Measurements from ENCODE around the gene TPGS2. TPM values are rescaled to one million over a fixed set of nuclear protein-coding genes. Genes with fewer than 3 reads are reported as not detected.
A peak's percentile ranks its signal among the peaks of the same experiment; 100 is the strongest.

The TPGS2 gene
- total RNA-seq, 1 donor from 2014 or later, result 77.1 TPM

- no peak for FAIRE-seq
Measured at GRCh38 chr18:36758623-36759022, 70.2 kb downstream of the TPGS2 start.

GRCh38 chr18:36757991-36758390, 70.8 kb downstream of the TPGS2 start:
- FAIRE-seq, result no peak
- no peak for DNase-seq (ENCODE audit: low read depth)
- TF ChIP-seq CTCF (IDR thresholded peaks at IDR 0.05; ENCODE audit: insufficient read depth, low read length, severe bottlenecking), result no peak
- H3K4me3 ChIP-seq (ENCODE audit: low read depth, low read length), result no peak overlapping the region
- H3K27me3 ChIP-seq (ENCODE audit: control insufficient read depth, insufficient read depth, low read length), result no peaks in the 10 kb centered on the region
- H3K36me3 ChIP-seq (ENCODE audit: control insufficient read depth, insufficient read depth, low read length), result peaks cover 4% of the 10 kb centered on the region

More at GRCh38 chr18:36758623-36759022, 70.2 kb downstream of the TPGS2 start:
- Histone ChIP-seq H3K27me3 (ENCODE audit: control insufficient read depth, insufficient read depth, low read length) (no peaks in the 10 kb centered on the region), H3K36me3 (ENCODE audit: control insufficient read depth, insufficient read depth, low read length) (peaks cover 4% of the 10 kb centered on the region), H3K4me3 (ENCODE audit: low read depth, low read length) (no peak overlapping the region)
- TF ChIP-seq CTCF (IDR thresholded peaks at IDR 0.05; ENCODE audit: insufficient read depth, low read length, severe bottlenecking), result no peak
- no peak for DNase-seq (ENCODE audit: low read depth)

- no peaks in the 10 kb centered on the region for H3K27me3 ChIP-seq (ENCODE audit: control insufficient read depth, insufficient read depth, low read length)
- DNase-seq (ENCODE audit: low read depth), result peak; percentile 66
- H3K4me3 ChIP-seq (ENCODE audit: low read depth, low read length), result no peak overlapping the region
- TF ChIP-seq CTCF (IDR thresholded peaks at IDR 0.05; ENCODE audit: insufficient read depth, low read length, severe bottlenecking), result peak; percentile 61
- FAIRE-seq, result no peak
- H3K36me3 ChIP-seq (ENCODE audit: control insufficient read depth, insufficient read depth, low read length), result peaks cover 4% of the 10 kb centered on the region
Measured at GRCh38 chr18:36757081-36757480, 71.7 kb downstream of the TPGS2 start.

GRCh38 chr18:36756242-36756641, 72.6 kb downstream of the TPGS2 start:
- peak; percentile 84 for FAIRE-seq
- no peaks in the 10 kb centered on the region for H3K36me3 ChIP-seq (ENCODE audit: control insufficient read depth, insufficient read depth, low read length)
- no peak for TF ChIP-seq CTCF (IDR thresholded peaks at IDR 0.05; ENCODE audit: insufficient read depth, low read length, severe bottlenecking)
- H3K27me3 ChIP-seq (ENCODE audit: control insufficient read depth, insufficient read depth, low read length), result no peaks in the 10 kb centered on the region
- peak; percentile 67 for DNase-seq (ENCODE audit: low read depth)
- no peak overlapping the region for H3K4me3 ChIP-seq (ENCODE audit: low read depth, low read length)

- no peak for DNase-seq (ENCODE audit: low read depth)
- TF ChIP-seq CTCF (IDR thresholded peaks at IDR 0.05; ENCODE audit: insufficient read depth, low read length, severe bottlenecking), result no peak
- Histone ChIP-seq H3K4me3 (ENCODE audit: low read depth, low read length) (no peak overlapping the region), H3K36me3 (ENCODE audit: control insufficient read depth, insufficient read depth, low read length) (no peaks in the 10 kb centered on the region), H3K27me3 (ENCODE audit: control insufficient read depth, insufficient read depth, low read length) (no peaks in the 10 kb centered on the region)
- FAIRE-seq, result no peak
Measured at GRCh38 chr18:36752929-36753865, 75.6 kb downstream of the TPGS2 start.
